Trophoblast cell (in vitro differentiated cells and primary cell): ENCODE measurements around the gene APBA1.

Experiments
- DNase-seq, 2 donors: peaks; one replicate each; pipeline ENCODE4 v3.0.0-alpha.2; 2016
- H2AFZ ChIP-seq: 2 replicates; pipeline ENCODE4 v1.6.1; 2013; ENCODE audit warnings: low read length, moderate library complexity, mild to moderate bottlenecking; ENCODE audit not compliant: insufficient read depth, poor library complexity
- H2AK5ac ChIP-seq: 2 replicates; pipeline ENCODE4 v1.6.1; 2013; ENCODE audit warnings: mild to moderate bottlenecking, low read length
- H2BK120ac ChIP-seq: 2 replicates; pipeline ENCODE4 v1.6.1; 2013; ENCODE audit warnings: low read length, mild to moderate bottlenecking, moderate library complexity; ENCODE audit not compliant: insufficient read depth, poor library complexity
- H2BK12ac ChIP-seq: 2 replicates; pipeline ENCODE4 v1.6.1; 2013; ENCODE audit warnings: mild to moderate bottlenecking, low read length, moderate library complexity
- H2BK5ac ChIP-seq: 2 replicates; pipeline ENCODE4 v1.6.1; 2013; ENCODE audit warnings: low read length, low read depth, moderate library complexity, mild to moderate bottlenecking; ENCODE audit not compliant: poor library complexity
- H3K14ac ChIP-seq: 2 replicates; pipeline ENCODE4 v1.6.1; 2013; ENCODE audit warnings: mild to moderate bottlenecking, low read length
- H3K18ac ChIP-seq: 2 replicates; pipeline ENCODE4 v1.6.1; 2013; ENCODE audit warnings: mild to moderate bottlenecking, low read length
- H3K23ac ChIP-seq: 2 replicates; pipeline ENCODE4 v1.6.1; 2013; ENCODE audit warnings: low read length
- H3K27ac ChIP-seq: 2 replicates; pipeline ENCODE4 v1.5.1; 2013; ENCODE audit warnings: low read depth, mild to moderate bottlenecking, inconsistent platforms, low read length, moderate library complexity
- H3K27me3 ChIP-seq: 2 replicates; pipeline ENCODE4 v1.6.1; 2013; ENCODE audit warnings: inconsistent platforms, mild to moderate bottlenecking, low read length, moderate library complexity; ENCODE audit not compliant: insufficient read depth
- H3K36me3 ChIP-seq, 2 experiments: 1 replicate in 1 of 2; 2 replicates in 1 of 2; pipeline ENCODE4 v1.6.1; 2013; ENCODE audit warnings: low read length in 2 of 2, mild to moderate bottlenecking in 2 of 2, moderate library complexity in 1 of 2; ENCODE audit not compliant: insufficient read depth in 2 of 2, control insufficient read depth in 1 of 2
- H3K4ac ChIP-seq: 2 replicates; pipeline ENCODE4 v1.6.1; 2013; ENCODE audit warnings: low read depth, mild to moderate bottlenecking, low read length, moderate library complexity
- H3K4me1 ChIP-seq, 2 experiments: 1 replicate in 1 of 2; 2 replicates in 1 of 2; pipeline ENCODE4 v1.6.1; 2013; ENCODE audit warnings: low read length in 2 of 2, mild to moderate bottlenecking in 2 of 2, moderate library complexity in 1 of 2; ENCODE audit not compliant: insufficient read depth in 2 of 2, control insufficient read depth in 1 of 2
- H3K4me2 ChIP-seq: 2 replicates; pipeline ENCODE4 v1.6.1; 2013; ENCODE audit warnings: inconsistent platforms, mild to moderate bottlenecking, low read length, moderate library complexity
- H3K4me3 ChIP-seq: 2 replicates; pipeline ENCODE4 v1.5.1; 2013; ENCODE audit warnings: mild to moderate bottlenecking, low read depth, low read length, inconsistent platforms
- H3K79me1 ChIP-seq: one replicate; pipeline ENCODE4 v1.6.1; 2013; ENCODE audit warnings: low read length
- H3K79me2 ChIP-seq: 2 replicates; pipeline ENCODE4 v1.6.1; 2013; ENCODE audit warnings: low read length, mild to moderate bottlenecking; ENCODE audit not compliant: control insufficient read depth, insufficient read depth, poor library complexity
- H3K9ac ChIP-seq: 2 replicates; pipeline ENCODE4 v1.6.1; 2013; ENCODE audit warnings: mild to moderate bottlenecking, low read length
- H3K9me3 ChIP-seq: 2 replicates; pipeline ENCODE4 v1.6.1; 2013; ENCODE audit warnings: low read depth, mild to moderate bottlenecking, control low read depth, inconsistent platforms, low read length; ENCODE audit not compliant: insufficient read depth
- H4K12ac ChIP-seq: 2 replicates; pipeline ENCODE4 v1.6.1; 2013; ENCODE audit warnings: low read depth, mild to moderate bottlenecking, low read length, moderate library complexity
- H4K8ac ChIP-seq: 2 replicates; pipeline ENCODE4 v1.6.1; 2013; ENCODE audit warnings: low read depth, mild to moderate bottlenecking, low read length, moderate library complexity
- H4K91ac ChIP-seq: one replicate; pipeline ENCODE4 v1.6.1; 2013; ENCODE audit warnings: low read depth, mild to moderate bottlenecking, low read length, moderate library complexity
- WGBS: extraction: QIAGEN DNeasy Blood & Tissue Kit; methylation state at CpG from one replicate; pipeline ENCODE4 v1.1.7; 2013; ENCODE audit warnings: missing lambda C conversion rate; ENCODE audit not compliant: insufficient read length, insufficient coverage; ENCODE audit errors: extremely low coverage; 5-methylcytosine and 5-hydroxymethylcytosine counted together

Gene APBA1

DNA sequence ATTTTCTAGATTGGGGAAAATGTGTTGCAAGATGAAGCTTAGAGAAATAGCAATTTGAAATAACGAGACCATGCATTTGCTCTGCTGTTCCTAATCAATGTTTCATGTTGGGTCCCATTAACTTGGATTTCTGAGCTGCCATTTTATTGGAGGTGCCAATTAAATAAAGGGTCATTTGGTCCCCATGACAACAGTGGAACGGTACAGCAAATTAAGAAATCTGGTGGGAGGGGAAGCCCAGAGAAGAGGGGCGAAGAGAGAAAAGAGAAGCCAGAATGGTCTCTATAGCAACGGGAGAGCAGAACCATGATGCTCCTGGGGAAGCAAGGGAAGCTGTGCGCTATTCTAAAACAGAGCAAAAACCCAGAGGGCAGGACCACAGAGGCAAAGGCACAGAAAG, 226.9 kb downstream of the APBA1 start:
- Histone ChIP-seq H3K36me3 (no peaks in the 10 kb centered on the region), H3K23ac (no peak overlapping the region), H3K9ac (no peak overlapping the region), H3K27ac (no peak overlapping the region), H3K4me1 (no peaks in the 10 kb centered on the region), H2BK5ac (no peak overlapping the region), H4K8ac (no peak overlapping the region), H3K79me2 (no peaks in the 10 kb centered on the region), H3K27me3 (no peaks in the 10 kb centered on the region), H3K9me3 (no peaks in the 10 kb centered on the region), H2BK12ac (no peak overlapping the region), H3K18ac (no peak overlapping the region), H2AFZ (no peak overlapping the region), H4K12ac (no peak overlapping the region), H2AK5ac (no peak overlapping the region), H2BK120ac (no peak overlapping the region), H3K79me1 (no peaks in the 10 kb centered on the region), H3K14ac (no peak overlapping the region), H3K4me3 (no peak overlapping the region), H4K91ac (no peak overlapping the region), H3K4ac (no peak overlapping the region), H3K4me2 (no peak overlapping the region)
- WGBS: no CpG with 5 or more reads among the region's 5 CpGs
- DNase-seq: no peak

DNA sequence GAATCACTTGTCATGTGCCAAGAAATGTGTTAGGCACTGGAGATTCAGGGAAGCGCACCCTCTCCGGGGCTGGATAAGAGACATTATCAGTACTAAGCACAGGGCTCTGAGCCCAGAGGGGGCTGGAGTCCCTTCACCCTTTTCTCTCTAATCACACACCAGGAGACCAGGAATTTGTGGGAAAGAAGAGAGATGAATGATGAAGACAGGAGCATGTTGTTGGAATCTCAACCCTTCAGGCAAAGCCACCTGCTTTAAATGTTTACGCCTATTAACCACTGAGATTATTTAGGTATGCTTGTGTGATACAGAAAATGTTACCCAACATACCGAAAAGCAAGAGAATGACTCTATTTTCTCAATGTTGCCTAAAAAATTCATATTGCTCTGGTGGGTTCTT, 227.4 kb downstream of the APBA1 start:
- no peaks in the 10 kb centered on the region for H3K9me3 ChIP-seq
- no peak overlapping the region for H4K12ac ChIP-seq
- H3K23ac ChIP-seq: no peak overlapping the region
- H3K79me2 ChIP-seq: no peaks in the 10 kb centered on the region
- no peaks in the 10 kb centered on the region for H3K4me1 ChIP-seq
- H2AFZ ChIP-seq: no peak overlapping the region
- no peak overlapping the region for H3K4ac ChIP-seq
- no peak overlapping the region for H2AK5ac ChIP-seq
- no CpG with 5 or more reads among the region's 4 CpGs for WGBS
- H3K14ac ChIP-seq: no peak overlapping the region
- no peaks in the 10 kb centered on the region for H3K36me3 ChIP-seq
- no peak overlapping the region for H3K9ac ChIP-seq
- H2BK12ac ChIP-seq: no peak overlapping the region
- no peak overlapping the region for H4K8ac ChIP-seq
- H3K18ac ChIP-seq: no peak overlapping the region
- no peak overlapping the region for H3K4me3 ChIP-seq
- no peak overlapping the region for H4K91ac ChIP-seq
- H3K27ac ChIP-seq: no peak overlapping the region
- peak in 1 of 2 donors; percentile 32 for DNase-seq
- H3K4me2 ChIP-seq: no peak overlapping the region
- H3K79me1 ChIP-seq: no peaks in the 10 kb centered on the region
- H2BK5ac ChIP-seq: no peak overlapping the region
- no peaks in the 10 kb centered on the region for H3K27me3 ChIP-seq
- H2BK120ac ChIP-seq: no peak overlapping the region

DNA sequence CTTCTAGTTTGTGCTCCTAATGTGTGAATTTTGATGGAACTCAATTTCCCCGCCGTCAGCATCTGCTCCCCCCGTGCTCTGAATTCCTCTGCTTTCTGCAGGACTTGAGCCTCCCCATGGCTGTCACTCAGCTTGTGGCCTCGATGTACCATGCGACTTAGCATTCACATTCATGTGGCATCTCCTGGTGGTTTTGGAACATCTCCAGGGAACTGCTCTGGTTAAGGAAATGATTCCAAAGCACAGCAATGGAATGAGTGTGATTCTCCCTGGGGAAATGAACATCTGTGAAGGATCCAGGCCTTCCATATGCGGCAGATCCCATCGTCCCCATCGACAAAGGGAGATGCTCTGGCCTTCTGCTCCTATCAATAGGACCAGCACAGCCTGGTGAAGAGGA, 228.2 kb downstream of the APBA1 start:
- no peak overlapping the region for H3K23ac ChIP-seq
- no peaks in the 10 kb centered on the region for H3K36me3 ChIP-seq
- no peak overlapping the region for H2BK12ac ChIP-seq
- no peak overlapping the region for H3K14ac ChIP-seq
- H3K27ac ChIP-seq: no peak overlapping the region
- DNase-seq: no peak
- H4K12ac ChIP-seq: no peak overlapping the region
- WGBS: no CpG with 5 or more reads among the region's 8 CpGs
- H2AFZ ChIP-seq: no peak overlapping the region
- no peak overlapping the region for H3K18ac ChIP-seq
- no peak overlapping the region for H2BK120ac ChIP-seq
- H3K4ac ChIP-seq: no peak overlapping the region
- H3K4me3 ChIP-seq: no peak overlapping the region
- no peak overlapping the region for H4K91ac ChIP-seq
- H3K4me2 ChIP-seq: no peak overlapping the region
- no peaks in the 10 kb centered on the region for H3K27me3 ChIP-seq
- H2BK5ac ChIP-seq: no peak overlapping the region
- H3K4me1 ChIP-seq: no peaks in the 10 kb centered on the region
- H3K9me3 ChIP-seq: no peaks in the 10 kb centered on the region
- no peaks in the 10 kb centered on the region for H3K79me1 ChIP-seq
- no peak overlapping the region for H3K9ac ChIP-seq
- no peaks in the 10 kb centered on the region for H3K79me2 ChIP-seq
- H2AK5ac ChIP-seq: no peak overlapping the region
- no peak overlapping the region for H4K8ac ChIP-seq

DNA sequence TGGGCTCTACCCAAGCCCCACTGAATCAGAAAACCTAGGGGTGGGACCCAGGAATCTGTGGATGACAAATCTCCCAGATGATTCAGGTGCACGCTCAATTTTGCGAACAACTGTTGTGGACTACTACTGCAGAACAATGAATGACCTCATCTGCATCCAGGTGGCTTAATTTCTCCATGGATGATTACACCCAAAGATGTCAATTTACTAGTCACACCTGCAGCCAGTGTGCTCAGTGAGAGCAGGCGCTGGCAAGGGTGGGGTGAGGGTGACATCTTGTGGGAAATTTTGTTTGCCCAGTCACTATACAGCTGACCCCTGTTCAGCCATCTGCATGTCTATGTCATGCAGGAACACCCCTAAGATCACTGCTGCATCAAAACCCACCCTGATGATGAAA, 229.0 kb downstream of the APBA1 start:
- Histone ChIP-seq H3K4me3 (no peak overlapping the region), H2BK12ac (no peak overlapping the region), H2AK5ac (no peak overlapping the region), H4K12ac (no peak overlapping the region), H3K27me3 (no peaks in the 10 kb centered on the region), H3K79me1 (no peaks in the 10 kb centered on the region), H3K14ac (no peak overlapping the region), H4K91ac (no peak overlapping the region), H3K27ac (no peak overlapping the region), H3K79me2 (no peaks in the 10 kb centered on the region), H3K9me3 (no peaks in the 10 kb centered on the region), H3K4me2 (no peak overlapping the region), H3K23ac (no peak overlapping the region), H2AFZ (no peak overlapping the region), H2BK5ac (no peak overlapping the region), H3K36me3 (no peaks in the 10 kb centered on the region), H2BK120ac (no peak overlapping the region), H3K4me1 (no peaks in the 10 kb centered on the region), H3K4ac (no peak overlapping the region), H3K18ac (no peak overlapping the region), H3K9ac (no peak overlapping the region), H4K8ac (no peak overlapping the region)
- no peak for DNase-seq
- no CpG with 5 or more reads among the region's 3 CpGs for WGBS
